Measurements from ENCODE around the gene EPHB1.
"Not testable (repeated sequence)": the region's sequence is repeated elsewhere in the genome, so short reads cannot be mapped to it uniquely, and the experiment has no call there.

Gene EPHB1

DNA sequence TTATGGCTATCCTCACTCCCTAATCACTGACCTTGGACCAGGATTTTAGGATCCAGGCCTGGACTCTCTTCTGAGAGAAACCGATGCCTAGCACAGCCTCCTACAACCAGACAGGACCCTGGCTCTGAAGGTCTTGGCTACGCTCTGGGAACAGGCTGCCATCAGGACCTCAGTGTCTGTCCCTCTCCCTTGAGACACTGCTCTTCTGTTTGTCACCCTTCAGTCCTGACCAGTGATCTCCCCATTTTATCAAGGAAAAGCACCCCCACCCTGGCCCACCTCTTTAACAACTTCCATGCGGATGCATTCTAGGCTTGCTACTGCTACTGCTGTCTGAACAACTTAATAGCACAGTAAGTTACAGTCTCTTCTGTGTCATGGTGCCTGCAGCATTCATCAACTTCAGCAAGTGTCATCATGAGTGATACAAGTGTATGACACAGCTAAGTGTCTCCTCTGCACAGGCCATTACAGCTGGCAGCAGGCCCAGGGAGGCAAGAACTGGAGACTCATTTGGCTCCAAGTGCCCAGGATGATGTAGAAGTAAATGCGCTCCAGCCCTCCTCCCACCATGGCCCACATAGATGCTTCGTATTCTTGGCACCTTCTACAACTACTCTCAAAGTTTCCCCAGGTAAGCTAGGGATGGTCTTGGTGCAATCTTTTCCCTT is 302.4 kb downstream of the EPHB1 start:
- DNase-seq, result no peak

DNA sequence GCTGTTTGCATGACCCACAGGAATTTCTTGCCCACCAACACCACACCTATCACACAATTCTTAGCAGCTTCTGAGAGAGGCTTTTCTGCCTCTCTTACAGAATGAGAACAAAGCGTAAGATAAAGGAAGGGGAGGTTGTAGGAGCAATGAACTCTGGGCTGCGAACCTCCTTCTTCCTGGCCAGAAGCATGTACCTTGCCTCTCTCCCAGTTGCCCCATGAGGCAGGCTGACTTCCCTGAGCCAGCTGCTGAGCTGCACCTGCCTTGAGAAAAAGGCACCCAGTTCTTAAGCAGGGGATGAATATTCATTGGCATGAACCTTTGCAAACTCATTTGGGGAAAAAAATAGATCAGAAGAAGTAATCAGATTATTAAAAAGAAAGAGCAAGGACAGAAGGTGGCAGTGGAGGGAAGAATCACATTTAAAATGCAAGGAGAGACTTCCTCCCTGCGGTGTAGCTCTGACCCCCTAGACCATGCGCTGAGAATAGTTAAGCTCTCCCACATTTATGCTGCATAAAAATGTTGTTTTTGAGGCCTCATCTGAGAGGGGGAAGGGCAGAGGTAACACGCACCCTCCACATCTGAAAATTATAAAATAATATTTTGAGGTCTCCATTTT is 304.8 kb downstream of the EPHB1 start:
- DNase-seq, result no peak

DNA sequence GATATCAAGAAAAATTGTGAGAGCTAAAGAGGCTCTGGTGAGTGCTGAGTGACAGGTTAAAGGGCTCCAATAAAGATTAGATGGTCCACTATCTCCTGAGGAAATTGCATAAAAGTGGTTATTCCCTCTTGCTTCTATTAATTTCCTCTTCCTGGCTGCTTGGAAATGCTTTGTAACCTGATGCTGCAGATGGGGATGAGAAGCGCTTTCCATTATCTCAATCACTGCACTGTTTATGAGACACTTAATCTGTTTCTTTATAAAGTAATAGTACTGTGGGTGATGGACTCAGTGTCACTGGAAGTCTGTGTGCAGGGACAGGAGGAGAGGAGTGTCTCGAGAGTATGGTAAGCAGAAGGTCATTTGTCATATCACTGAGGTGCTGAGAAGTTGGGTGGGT is 305.3 kb downstream of the EPHB1 start:
- DNase-seq, result no peak

DNA sequence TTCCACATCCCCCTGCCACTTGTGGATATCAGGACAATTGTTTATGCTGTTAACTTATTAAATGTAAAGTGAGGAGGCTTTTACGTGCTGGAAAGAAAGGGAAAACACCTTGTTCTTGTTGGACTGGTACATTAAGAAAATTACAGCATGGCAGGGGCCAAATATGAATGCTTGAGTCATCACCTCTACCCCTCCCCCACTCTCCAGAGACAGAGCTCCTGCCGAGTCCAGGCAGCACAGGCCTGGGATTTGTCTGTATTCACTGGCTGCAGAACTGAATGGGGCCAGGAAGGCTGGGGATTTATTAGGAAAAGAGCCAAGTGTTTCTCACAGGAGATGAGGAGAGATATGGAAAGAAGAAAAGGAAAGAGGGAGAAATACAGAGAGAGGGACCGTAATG is 308.9 kb downstream of the EPHB1 start:
- no peak for DNase-seq

DNA sequence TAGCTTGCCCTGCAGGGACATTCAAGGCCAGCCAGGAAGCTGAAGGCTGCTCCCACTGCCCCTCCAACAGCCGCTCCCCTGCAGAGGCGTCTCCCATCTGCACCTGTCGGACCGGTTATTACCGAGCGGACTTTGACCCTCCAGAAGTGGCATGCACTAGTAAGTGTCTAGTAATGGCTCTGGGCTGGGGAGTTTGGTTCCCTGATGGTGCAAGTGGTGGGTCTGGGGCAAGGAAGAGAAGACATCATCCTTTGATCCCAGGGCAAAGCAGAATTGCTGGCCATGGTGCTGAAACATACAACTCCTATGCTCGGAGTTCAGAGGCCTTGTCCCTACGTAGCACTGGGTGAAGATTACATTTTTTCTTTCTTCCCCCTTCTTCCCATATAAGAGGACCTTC is 311.4 kb downstream of the EPHB1 start:
- DNase-seq, result no peak

DNA sequence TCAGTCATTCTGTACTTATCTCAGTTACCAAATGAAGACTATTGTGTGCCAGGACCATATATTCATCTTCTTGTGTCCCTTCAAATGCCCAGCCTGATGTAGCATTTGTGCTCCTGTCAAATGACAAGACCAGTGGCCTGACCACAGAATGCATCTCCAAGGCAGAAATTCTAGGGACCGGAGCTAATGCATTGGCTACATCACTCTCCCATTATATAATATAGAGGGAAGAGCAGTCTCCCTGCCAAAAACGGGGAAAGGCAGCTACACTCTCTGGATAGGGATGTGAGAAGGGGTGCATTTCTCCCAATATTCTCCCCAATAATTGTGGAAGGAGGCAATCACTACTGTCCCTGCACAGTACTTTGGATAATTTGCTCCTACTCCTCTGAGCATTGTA is 312.0 kb downstream of the EPHB1 start:
- DNase-seq, result no peak

DNA sequence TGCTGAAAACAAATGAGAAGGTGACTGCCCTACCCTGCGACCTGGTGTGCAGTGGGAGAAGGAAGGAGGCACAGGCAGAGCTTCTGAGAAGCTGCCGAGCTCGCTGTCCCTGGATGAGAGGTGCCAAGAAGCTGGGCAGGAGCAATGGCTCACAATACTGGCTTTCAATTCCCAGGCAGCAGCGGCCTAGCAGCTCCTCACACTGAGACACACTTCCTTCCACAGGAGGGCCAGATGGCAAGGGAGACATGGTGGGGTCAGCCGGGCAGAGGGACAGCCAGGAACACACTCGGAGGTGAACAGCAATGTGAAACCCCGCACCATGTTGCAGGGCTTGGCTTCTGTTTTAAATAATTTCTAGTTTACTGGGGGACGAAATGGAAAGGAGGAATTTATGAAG is 314.6 kb downstream of the EPHB1 start:
- no peak for DNase-seq

DNA sequence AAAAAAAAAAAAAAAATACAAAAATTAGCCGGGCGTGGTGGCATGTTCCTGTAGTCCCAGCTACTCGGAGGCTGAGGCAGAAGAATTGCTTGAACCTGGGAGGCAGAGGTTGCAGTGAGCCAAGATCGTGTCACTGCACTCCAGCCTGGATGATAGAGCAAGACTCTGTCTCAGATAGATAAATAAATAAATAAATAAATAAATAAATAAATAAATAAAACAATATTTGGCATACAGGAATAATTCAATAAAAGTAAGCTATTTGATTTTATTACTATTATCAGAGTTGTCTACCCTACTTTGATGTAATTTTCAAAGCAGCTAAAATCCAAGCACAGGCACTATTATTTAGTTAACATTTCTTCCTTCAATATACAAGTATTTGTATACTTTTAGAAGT is 319.5 kb downstream of the EPHB1 start:
- not testable (repeated sequence) for DNase-seq

DNA sequence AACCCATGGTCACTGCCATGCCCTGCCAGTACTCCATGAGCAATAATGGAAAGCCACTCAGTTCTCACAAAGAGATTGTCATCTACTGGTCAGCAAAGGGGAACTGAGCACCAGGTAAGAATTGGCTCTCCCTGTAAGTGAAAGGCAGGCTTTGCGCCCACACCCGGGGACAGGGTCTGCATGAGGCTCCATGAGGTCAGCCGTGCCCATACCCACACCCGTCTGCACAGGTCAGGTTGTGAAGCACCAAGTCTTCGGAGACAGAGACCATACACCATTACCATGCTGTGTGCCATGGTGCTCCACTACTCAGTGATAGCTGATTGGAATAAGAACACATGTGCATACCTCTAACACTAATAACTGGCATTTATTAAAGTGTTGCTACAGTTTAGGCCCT is 322.9 kb downstream of the EPHB1 start:
- no peak for DNase-seq

DNA sequence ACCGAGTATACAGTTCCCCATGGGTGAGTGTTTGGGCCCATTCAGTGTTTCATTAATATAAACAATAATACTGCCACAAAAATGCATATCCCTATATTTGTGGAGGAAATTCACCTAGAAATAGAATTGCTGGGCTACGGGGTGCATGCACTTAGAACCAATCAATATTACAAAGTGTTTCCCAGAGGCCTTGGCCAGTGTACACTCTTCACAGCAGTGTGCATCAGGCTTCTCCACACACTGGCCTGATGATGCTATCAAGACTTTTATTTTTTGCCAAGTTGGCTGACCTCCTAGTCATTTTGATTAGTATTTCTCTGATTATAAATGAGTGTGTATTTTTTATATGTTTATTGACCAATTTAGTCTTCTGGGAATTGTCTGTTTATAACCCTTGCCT is 323.7 kb downstream of the EPHB1 start:
- no peak for DNase-seq

DNA sequence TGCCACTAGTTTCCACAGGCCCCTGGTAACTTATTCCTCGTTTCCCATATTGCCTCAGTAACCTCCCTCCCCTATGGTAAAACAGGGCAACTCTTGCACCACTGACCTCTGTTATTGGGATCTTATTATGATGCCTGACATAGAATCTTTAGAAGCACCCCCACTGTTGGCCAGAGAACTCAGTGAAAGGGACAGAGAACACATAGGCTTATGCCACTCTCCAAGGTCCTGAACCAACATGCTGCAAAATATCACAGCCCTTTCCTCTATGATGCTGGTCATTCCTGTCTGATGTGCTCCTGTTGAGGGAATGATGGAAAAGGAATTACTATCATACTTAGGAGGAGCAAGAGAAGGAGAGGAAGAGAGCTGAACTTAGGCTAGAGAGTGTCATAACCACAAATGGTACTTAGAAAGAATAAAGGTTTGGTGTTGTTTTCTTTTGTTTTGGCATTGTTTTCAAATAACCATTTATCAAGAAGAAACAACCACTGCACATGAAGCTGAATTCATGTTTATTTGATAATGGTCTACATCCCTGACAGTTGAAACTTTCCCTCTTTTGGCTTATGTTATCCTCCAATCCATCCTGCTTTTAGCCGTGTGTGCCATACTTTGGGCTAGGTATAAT is 330.2 kb downstream of the EPHB1 start:
- no peak for DNase-seq

DNA sequence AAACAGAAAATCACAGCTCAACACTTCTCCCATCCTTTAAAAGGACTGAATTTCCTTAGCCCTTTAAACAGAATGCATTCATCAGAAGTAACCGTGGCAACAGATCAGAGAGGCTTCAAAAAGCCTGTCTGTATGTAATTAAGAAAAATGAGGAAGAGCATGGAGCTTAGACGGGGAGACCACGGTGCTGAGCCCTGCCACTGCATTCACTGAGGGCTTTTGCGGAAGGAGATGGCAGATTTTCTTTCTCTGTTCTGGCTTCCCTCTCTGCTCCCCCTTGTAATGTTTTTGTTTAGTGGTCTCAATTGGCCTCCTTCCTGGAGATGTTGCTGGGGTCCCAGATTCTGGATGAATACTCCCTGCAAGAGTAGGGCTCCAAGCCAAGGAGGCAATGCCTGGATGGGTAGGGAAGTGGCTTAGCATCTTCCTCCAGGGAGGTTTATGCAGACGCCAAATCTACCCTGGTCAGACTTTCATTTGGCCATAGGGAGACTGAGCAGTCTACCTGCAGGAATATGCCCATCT is 332.9 kb downstream of the EPHB1 start:
- no peak for DNase-seq

DNA sequence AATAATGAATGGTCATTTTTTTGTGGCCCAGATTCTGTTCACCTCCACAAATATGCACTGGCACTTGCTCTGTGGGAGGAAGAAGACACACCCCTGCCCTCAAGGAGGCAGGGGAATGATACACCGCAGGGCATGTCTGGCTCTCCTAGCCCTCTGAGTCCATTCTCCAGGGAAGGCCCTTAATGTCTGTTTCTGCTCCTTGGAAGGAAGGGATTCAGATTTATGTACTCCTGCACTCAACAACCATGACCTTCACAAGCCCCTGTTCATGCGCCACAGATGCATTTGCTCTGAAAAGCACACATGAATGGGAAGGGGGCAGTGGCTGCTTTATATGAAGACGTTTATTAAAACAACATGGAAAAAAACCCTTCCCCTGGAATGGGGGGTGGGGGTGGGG is 333.8 kb downstream of the EPHB1 start:
- no peak for DNase-seq

DNA sequence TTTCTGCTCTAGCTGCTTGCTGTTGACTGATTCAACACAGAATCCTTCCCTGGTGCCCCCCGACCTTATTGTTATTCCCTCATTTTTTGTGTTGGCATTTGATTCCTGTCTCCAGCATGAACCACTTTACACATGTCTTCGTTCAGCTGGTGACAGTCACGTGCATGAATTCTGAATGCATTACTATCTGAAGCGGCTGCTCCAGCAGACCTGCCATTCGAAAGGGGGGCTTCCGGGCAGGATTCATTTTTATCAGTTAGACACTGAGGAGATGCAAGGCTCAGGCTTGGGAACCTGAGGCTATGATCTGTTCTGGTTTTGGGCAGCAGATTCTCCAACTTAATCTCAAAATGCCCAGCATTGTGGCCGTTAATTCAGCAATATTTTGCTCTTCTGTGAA is 336.2 kb downstream of the EPHB1 start:
- DNase-seq, result no peak

DNA sequence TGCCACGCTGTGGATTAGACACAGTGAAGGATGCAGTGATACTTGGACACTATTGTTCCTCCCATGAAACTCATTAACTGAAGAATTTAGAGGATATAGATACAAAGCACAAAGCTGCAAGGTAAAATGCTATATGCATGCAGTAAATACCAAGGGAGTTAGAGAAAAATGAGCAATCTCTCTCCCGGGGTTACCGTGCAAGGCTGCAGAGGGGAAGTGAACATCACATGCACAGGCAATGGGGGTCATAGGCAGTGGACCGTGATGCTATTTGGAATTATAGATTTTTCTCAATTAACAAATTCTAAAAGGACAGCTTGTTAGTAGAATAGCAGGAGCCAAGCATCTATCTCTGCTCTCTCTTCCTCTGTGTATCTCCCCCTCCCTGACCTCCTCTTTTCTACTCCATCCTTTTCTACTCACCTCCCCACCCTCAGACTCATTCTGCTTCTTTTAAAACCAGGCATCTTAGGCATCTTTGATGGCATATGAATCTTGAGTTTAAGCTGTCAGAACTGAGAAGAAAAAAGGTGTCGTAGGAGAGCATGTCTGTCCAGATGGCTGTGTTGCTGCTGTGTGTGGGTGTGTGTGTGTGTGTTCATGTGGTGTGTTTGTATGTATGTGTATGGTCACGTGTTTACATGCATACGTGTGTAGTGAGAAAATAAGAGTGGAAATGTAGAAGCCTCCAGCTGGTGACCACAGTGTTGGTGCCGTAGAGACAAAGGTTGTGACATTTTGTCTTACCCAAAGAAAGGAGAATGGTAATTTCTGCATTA is 339.0 kb downstream of the EPHB1 start:
- DNase-seq, result no peak

DNA sequence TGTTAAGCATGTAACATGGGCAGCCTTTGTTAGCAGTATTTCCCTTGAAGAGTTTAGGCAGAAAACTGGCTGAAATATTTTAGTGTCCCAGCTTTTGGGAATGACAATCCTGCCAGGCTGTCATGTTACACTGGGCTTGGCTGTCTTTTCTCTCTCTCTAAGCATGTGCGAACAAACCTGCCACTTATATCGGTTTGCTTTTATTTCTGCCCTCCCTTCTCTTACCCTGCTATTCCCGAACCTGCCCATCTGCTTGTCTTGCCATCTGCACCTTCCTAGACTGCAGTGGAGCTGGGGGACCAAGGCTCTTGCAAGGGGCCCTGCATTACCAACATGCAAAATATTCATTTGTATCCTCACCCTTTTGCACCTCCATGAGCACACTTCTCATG is 339.6 kb downstream of the EPHB1 start:
- DNase-seq, result no peak

DNA sequence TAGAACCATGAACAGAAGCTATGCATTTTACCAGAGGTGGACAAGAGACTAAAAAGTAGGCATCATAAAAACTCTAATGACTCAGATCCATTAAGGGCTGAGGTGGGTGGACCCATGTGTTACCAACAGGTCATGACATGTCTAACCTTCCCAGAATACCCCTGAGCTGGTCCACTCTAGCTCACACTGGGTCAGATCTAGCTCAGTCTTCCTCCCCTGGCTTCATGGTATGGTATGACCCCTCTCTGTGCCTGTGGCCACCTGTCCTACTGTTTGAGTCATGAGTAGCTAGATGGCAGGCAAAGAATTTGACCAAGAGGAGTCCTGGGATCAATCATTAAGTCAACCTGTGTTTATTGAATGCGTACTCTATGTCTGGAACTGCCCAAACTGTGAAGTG is 340.4 kb downstream of the EPHB1 start:
- DNase-seq, result no peak

DNA sequence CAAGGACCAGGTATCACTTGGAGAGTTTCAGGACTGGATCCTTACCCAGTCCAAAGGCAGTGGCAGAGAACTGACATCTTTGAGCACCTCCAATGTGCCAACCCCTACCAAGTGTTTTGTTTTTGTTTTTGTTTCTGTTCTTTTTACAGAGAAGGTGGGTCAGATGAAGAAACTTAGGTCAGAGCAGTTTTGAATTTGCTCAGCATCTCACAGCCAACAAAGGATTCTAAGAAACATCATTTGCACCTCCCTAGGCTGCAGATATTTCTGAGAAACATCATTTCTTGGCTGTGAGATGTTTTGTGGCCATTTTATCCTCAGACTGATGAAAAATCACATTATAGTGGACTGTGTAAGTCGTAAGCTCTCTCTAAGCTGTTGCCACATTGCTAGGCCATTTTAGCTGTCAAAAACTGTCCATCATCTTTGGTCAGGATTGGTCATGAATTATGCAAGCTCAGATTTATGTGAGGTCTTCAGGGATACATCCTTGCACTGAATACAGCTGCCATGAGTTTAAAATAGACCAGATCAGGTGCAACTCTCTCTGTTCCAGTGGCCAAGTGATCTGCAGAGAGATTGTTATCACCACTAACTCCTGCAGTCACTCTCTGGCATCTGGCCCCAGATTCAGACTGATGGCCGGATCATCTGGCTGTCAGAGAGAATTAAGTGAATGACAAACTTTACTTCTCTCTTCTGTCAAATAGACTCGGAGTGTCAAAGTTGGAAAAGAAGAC is 341.5 kb downstream of the EPHB1 start:
- no peak for DNase-seq

DNA sequence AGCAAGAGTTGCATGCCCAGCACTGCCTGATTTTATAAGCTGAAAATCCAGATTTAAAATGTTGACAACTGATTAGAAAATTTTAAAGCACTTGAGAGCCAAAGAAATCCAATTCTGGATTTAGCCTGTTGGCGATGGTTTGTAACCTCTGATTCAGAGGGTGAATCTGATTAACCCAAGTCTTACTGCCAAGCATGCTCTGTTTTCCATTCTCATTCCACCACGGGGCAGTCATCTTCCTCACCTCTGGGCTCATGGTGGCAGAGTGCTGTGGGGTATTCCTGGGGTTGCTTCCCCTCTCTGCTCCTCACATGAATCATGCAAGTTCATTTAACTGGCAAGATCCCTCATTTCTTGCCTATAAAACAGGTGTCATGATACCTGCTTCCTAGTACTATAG is 342.2 kb downstream of the EPHB1 start:
- DNase-seq, result no peak

DNA sequence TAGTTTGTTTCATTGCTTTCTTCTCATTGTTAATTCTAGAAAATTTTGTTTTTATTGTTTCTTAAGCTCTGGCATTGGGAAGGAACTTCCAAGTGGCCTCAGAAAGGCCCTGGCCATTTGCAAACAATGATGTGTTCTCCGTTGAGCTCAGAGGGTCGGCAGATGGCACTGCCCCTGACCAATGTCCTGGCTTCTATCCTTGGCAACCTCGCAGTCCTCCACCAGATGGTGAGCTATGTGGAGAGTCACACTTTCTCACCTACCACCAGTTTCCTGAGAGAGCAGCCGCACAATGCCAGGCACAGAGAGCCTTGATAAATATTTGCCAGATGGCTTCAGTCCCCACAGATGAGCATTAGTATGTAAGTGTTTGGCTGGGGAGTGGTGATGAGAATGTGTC is 343.7 kb downstream of the EPHB1 start:
- DNase-seq, result no peak

DNA sequence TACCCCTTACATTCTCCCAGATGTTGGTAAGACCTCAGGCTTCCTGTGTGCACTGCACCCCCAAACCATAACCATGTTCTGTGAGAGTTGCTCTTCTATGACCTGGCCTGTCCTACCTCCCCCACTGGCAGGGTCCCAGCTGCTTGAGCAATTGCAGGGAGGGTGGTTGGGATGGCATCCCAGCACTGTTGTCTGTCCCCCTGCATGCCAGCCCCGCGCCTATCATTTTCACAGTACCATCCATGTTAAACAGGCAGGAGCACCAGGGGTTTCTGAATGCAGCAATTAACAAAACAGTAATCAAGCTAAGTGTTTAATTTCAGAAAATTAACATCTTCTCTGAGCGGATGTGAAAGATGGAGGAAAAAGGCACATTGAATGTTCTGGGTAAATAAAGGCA is 345.5 kb downstream of the EPHB1 start:
- DNase-seq, result no peak

DNA sequence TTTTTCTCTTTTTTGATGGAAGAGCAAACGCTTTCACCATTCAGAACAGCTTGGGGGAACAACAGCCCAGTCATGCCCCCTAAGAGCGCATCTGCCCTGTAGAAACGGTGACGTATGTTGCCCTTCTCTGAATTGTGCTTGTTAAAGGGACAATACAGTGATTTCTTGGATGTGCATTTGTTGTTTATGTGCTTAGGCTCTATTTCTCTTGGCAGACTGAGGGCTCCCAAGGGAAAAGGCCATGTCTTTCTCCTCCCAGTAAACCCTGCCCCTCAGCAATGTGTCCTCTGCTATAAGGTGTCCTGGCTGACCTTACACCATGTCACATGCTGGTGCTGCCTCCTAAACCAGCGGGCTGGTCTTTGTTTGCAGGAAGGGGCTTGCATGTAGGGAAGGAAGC is 346.1 kb downstream of the EPHB1 start:
- DNase-seq, result no peak

DNA sequence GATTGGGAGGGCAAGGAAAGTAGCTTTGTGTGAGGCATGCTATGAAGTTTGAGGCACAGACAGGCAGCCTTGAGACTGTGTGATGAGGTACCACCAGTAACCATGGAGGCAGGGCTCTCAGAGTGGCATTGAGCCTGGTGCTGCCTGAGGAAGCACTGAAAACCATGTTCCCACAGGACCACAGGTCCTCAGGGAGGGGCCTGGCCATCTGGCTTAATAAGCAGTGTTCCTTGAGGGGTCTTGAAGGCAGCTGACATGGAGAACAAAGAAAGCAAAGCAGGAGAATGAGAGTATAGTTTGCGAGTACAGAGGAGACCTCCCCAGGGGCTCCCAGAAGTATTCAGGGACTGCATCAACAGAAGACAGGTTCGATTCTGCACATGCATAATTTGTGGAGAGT is 346.6 kb downstream of the EPHB1 start:
- no peak for DNase-seq
